ENCODE data around the gene GPX4. TPM values are rescaled to one million over a fixed set of nuclear protein-coding genes. Genes with fewer than 3 reads are reported as not detected.

GPX4 gene
- total and polyA plus RNA-seq, 2 donors (not counting 1 experiment from before 2014, with no cell fraction given) = 213 to 317 TPM

DNA sequence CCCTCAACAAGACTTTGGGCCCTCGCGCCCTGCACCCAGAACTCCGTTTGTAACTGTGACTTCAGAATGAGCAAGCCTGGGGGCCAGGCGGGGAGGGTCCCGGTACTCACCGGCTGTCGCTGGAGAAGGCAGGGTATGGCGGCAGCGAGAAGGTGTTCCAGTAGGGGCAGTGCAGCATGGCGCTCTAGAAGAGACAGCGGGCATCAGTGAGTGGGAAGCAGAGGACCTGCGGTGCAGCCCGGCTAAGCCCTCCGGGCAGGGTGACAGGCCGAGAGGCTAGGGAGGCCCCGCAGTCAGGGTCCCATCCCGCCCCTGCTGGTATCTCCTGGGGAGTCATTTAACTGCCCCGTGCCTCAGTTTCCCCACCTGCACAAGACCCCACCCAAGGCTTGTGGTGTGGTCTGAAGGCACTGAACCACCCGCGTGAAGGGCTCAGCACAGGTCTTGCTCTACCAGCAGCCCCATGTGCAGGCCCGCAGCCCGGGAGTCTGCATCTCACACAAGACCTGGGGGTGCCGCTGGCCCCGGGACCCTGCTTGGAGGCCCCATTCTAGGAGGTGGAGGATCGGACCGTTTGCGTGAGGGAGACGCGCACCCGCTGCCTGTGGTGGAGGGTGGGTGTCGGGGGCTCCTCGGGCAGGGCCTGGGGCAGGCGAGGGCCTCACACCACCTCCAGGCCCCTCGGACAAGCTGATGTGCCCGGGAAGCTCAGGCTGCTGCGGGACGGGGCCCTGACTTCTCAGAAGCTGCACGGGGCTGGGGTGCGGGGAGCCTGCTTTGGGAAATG, 45.7 kb downstream of the GPX4 start:
- POLR2A ChIA-PET = no interaction called here
- Histone ChIP-seq H3K9ac (ENCODE audit: low read length) (no peak overlapping the region), H3K4me1 (ENCODE audit: control insufficient read depth in 2 of 2, insufficient read depth in 2 of 2, low read length in 2 of 2) (no peaks in the 10 kb centered on the region), H3K36me3 (replicated peaks in 1 of 2; ENCODE audit: control extremely low read depth in 1 of 2, control insufficient read depth in 1 of 2, extremely low read depth in 1 of 2, insufficient read depth in 2 of 2, low read length in 1 of 2) (peaks cover 0 to 33% of the 10 kb centered on the region in 2 experiments), H3K9me3 (ENCODE audit: control extremely low read depth in 1 of 3, control insufficient read depth in 2 of 3, insufficient read depth in 1 of 3, low read length in 2 of 3) (no peaks in the 10 kb centered on the region), H3K79me2 (ENCODE audit: control insufficient read depth, insufficient read depth, low read length) (peaks cover 17% of the 10 kb centered on the region), H4K20me1 (ENCODE audit: control insufficient read depth, insufficient read depth, low read length, poor library complexity, severe bottlenecking) (peaks cover 39% of the 10 kb centered on the region), H2AFZ (ENCODE audit: insufficient read depth, low read depth, low read length, poor library complexity, severe bottlenecking) (no peak overlapping the region), H3K4me2 (replicated peaks; ENCODE audit: low read depth, low read length, poor library complexity, severe bottlenecking) (no peak overlapping the region), H3K27ac (ENCODE audit: low read length in 2 of 2) (no peak overlapping the region), H3K4me3 (ENCODE audit: control extremely low read depth in 1 of 5, extremely low read depth in 1 of 5, insufficient read depth in 1 of 5, low read depth in 2 of 5, low read length in 4 of 5) (no peak overlapping the region), H3K27me3 (replicated peaks in 1 of 4; ENCODE audit: control extremely low read depth in 1 of 4, control insufficient read depth in 3 of 4, insufficient read depth in 4 of 4, low read length in 3 of 4) (no peaks in the 10 kb centered on the region)
- no peaks in the 10 kb centered on the region for H3K9me3 Mint-ChIP-seq (ENCODE audit: insufficient read depth)
- no peak overlapping the region for H3K27ac Mint-ChIP-seq
- TF ChIP-seq EZH2 (IDR thresholded peaks at IDR 0.05; ENCODE audit: borderline replicate concordance, insufficient read depth, low read depth, low read length, poor library complexity, severe bottlenecking) (no peak), CTCF (IDR thresholded peaks at IDR 0.05) (no peak)
- intact Hi-C loops (cut with micrococcal nuclease) = no loop called here
- ATAC-seq (ENCODE audit: low read depth) (no peak), DNase-seq (no peak)
- 97% methylated on average over 33 of the region's 39 CpGs for WGBS (ENCODE audit: insufficient coverage)
- no peaks in the 10 kb centered on the region for H3K27me3 Mint-ChIP-seq
- CTCF ChIA-PET = no interaction called here
- no peak overlapping the region for H3K4me3 Mint-ChIP-seq
- no peaks in the 10 kb centered on the region for H3K4me1 Mint-ChIP-seq

DNA sequence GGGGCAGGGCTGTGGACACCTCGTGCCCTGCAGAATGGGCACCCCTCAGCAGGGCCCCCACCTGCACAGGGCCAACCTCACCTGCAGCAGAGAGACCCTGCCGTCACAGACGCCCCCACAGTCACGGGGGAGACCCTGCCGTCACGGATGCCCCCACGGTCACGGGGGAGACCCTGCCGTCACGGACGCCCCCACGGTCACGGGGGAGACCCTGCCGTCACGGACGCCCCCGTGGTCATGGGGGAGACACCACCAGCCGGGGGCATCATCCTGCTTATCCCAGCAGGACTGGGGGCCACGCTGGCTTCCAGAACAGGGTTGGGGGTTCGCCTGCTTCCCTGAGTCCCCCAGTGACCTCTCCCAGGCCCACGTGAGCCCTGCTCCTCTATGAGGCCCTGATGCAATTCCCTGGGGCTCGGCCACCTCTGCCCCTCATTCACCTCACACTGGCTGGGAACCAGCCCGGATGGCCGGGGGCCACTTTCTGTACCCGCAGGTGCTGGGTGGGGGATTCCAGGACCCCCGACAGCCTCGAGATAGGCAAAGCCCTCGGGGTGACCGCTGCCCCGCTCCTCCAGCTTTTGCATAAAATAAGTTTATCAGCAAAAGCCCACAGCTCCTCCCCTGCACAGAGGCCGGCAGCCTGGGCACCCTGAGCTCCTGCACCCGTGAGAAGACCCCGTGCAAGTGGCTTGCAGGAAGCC, 46.7 kb downstream of the GPX4 start:
- H3K9me3 Mint-ChIP-seq (ENCODE audit: insufficient read depth) = no peaks in the 10 kb centered on the region
- H3K4me3 Mint-ChIP-seq = no peak overlapping the region
- H3K4me1 Mint-ChIP-seq = no peaks in the 10 kb centered on the region
- no peak for DNase-seq
- CTCF ChIA-PET = no interaction called here
- Histone ChIP-seq H3K9ac (ENCODE audit: low read length) (no peak overlapping the region), H3K36me3 (replicated peaks in 1 of 2; ENCODE audit: control extremely low read depth in 1 of 2, control insufficient read depth in 1 of 2, extremely low read depth in 1 of 2, insufficient read depth in 2 of 2, low read length in 1 of 2) (peaks cover 0 to 33% of the 10 kb centered on the region in 2 experiments), H4K20me1 (ENCODE audit: control insufficient read depth, insufficient read depth, low read length, poor library complexity, severe bottlenecking) (peaks cover 49% of the 10 kb centered on the region), H3K27me3 (replicated peaks in 1 of 4; ENCODE audit: control extremely low read depth in 1 of 4, control insufficient read depth in 3 of 4, insufficient read depth in 4 of 4, low read length in 3 of 4) (no peaks in the 10 kb centered on the region), H2AFZ (ENCODE audit: insufficient read depth, low read depth, low read length, poor library complexity, severe bottlenecking) (no peak overlapping the region), H3K4me2 (replicated peaks; ENCODE audit: low read depth, low read length, poor library complexity, severe bottlenecking) (no peak overlapping the region), H3K27ac (ENCODE audit: low read length in 2 of 2) (no peak overlapping the region), H3K79me2 (ENCODE audit: control insufficient read depth, insufficient read depth, low read length) (peaks cover 23% of the 10 kb centered on the region), H3K4me1 (ENCODE audit: control insufficient read depth in 2 of 2, insufficient read depth in 2 of 2, low read length in 2 of 2) (no peaks in the 10 kb centered on the region), H3K4me3 (ENCODE audit: control extremely low read depth in 1 of 5, extremely low read depth in 1 of 5, insufficient read depth in 1 of 5, low read depth in 2 of 5, low read length in 4 of 5) (no peak overlapping the region), H3K9me3 (ENCODE audit: control extremely low read depth in 1 of 3, control insufficient read depth in 2 of 3, insufficient read depth in 1 of 3, low read length in 2 of 3) (no peaks in the 10 kb centered on the region)
- POLR2A ChIA-PET = no interaction called here
- no peaks in the 10 kb centered on the region for H3K27me3 Mint-ChIP-seq
- 95% methylated on average over 32 of the region's 33 CpGs for WGBS (ENCODE audit: insufficient coverage)
- no peak for TF ChIP-seq CTCF (IDR thresholded peaks at IDR 0.05)
- no peak for TF ChIP-seq EZH2 (IDR thresholded peaks at IDR 0.05; ENCODE audit: borderline replicate concordance, insufficient read depth, low read depth, low read length, poor library complexity, severe bottlenecking)
- H3K27ac Mint-ChIP-seq = no peak overlapping the region
- intact Hi-C loops (cut with micrococcal nuclease) = no loop called here
- no peak for ATAC-seq (ENCODE audit: low read depth)
